ENCODE data around the gene KCNJ15.

DNA sequence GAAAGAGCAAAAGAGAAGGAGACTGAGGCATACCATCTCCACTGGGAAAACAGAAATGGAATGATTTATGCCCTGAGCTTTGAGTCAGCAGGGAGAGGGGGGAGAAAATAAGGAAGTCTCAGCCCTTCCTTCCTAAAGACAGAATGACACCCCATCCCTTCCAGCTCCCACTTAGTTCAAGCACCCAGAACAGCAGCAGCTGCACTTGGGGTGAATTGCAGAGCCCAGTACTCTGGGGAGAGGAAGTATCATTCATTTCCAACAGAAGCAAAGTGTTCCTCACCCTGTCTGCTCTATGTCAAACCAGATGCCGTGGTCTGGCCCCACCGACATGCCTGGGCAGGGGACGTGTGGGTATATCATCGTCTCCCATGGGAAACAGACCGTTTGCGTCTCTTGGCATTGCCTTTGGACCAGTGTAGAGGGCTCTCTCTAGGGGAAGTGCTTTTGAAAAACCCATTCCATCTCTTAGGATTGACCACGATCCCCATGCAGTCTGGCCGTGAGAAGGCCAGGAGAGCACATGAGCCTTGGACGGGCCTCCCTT lies 1.1 kb upstream of the KCNJ15 start:
- TF ChIP-seq EP300 (conservative IDR thresholded peaks at IDR 0.05; ENCODE audit: poor library complexity, severe bottlenecking), result no peak
- TF ChIP-seq, protein P1, sequence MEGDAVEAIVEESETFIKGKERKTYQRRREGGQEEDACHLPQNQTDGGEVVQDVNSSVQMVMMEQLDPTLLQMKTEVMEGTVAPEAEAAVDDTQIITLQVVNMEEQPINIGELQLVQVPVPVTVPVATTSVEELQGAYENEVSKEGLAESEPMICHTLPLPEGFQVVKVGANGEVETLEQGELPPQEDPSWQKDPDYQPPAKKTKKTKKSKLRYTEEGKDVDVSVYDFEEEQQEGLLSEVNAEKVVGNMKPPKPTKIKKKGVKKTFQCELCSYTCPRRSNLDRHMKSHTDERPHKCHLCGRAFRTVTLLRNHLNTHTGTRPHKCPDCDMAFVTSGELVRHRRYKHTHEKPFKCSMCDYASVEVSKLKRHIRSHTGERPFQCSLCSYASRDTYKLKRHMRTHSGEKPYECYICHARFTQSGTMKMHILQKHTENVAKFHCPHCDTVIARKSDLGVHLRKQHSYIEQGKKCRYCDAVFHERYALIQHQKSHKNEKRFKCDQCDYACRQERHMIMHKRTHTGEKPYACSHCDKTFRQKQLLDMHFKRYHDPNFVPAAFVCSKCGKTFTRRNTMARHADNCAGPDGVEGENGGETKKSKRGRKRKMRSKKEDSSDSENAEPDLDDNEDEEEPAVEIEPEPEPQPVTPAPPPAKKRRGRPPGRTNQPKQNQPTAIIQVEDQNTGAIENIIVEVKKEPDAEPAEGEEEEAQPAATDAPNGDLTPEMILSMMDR (IDR thresholded peaks at IDR 0.05; ENCODE audit: poor library complexity, severe bottlenecking), result no peak
- TF ChIP-seq SMC3 (conservative IDR thresholded peaks at IDR 0.05; ENCODE audit: poor library complexity), result no peak
- TF ChIP-seq EZH2 (IDR thresholded peaks at IDR 0.05; ENCODE audit: borderline replicate concordance, insufficient read depth, low read length, poor library complexity, severe bottlenecking), result no peak
- TF ChIP-seq, protein P2, sequence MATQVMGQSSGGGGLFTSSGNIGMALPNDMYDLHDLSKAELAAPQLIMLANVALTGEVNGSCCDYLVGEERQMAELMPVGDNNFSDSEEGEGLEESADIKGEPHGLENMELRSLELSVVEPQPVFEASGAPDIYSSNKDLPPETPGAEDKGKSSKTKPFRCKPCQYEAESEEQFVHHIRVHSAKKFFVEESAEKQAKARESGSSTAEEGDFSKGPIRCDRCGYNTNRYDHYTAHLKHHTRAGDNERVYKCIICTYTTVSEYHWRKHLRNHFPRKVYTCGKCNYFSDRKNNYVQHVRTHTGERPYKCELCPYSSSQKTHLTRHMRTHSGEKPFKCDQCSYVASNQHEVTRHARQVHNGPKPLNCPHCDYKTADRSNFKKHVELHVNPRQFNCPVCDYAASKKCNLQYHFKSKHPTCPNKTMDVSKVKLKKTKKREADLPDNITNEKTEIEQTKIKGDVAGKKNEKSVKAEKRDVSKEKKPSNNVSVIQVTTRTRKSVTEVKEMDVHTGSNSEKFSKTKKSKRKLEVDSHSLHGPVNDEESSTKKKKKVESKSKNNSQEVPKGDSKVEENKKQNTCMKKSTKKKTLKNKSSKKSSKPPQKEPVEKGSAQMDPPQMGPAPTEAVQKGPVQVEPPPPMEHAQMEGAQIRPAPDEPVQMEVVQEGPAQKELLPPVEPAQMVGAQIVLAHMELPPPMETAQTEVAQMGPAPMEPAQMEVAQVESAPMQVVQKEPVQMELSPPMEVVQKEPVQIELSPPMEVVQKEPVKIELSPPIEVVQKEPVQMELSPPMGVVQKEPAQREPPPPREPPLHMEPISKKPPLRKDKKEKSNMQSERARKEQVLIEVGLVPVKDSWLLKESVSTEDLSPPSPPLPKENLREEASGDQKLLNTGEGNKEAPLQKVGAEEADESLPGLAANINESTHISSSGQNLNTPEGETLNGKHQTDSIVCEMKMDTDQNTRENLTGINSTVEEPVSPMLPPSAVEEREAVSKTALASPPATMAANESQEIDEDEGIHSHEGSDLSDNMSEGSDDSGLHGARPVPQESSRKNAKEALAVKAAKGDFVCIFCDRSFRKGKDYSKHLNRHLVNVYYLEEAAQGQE (IDR thresholded peaks at IDR 0.05; ENCODE audit: borderline replicate concordance), result no peak
- no peak for TF ChIP-seq POLR2AphosphoS5 (IDR thresholded peaks at IDR 0.05)
- no peak for TF ChIP-seq MXI1 (conservative IDR thresholded peaks at IDR 0.05; ENCODE audit: poor library complexity, severe bottlenecking)
- TF ChIP-seq TAF1 (IDR thresholded peaks at IDR 0.05; ENCODE audit: low read depth), result no peak
- no peak for TF ChIP-seq RAD21 (conservative IDR thresholded peaks at IDR 0.05)
